HG03432 (cell line): ENCODE results near the gene EEF1A2.
A peak's percentile ranks its signal among the peaks of the same experiment; 100 is the strongest.

Source experiments
- ATAC-seq: cut with Tn5 transposase; IDR thresholded peaks from one replicate; pipeline ENCODE4 v1.9.1; 2021; ENCODE audit warnings: mild to moderate bottlenecking, moderate library complexity; ENCODE audit not compliant: unreplicated experiment

Gene EEF1A2

DNA sequence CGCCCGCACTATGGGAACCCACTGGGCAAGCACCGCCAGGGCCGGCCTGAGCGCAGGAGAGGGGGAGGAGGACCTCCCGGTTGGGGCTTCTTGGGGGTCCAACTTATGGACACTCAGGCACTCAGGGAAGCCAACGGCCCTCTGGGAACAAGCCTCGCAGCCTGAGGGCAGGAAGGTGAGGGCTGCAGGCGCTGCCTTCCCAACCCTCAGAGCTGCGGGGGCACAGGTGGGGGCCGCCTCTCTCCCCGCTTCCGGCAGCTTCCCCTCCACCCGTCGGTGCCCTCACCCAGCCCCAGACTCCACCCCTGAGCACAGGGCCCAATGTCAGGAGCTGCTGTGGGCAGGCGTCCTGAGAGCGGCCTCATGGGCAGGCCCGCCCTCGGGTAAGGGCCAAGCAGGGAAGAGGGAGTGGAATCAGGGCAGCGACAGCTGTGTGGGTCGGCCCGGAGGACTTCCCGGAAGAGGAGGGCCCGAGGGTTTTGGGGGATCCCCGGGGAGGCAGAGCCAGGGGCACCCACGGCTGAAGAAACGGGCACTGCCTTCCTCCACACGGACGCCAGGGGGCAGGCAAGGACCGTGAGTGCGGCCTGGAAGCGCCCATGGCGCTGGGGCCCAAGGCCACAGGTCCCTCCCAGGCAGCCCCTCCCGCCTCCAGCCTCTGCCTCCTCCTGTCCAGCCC lies 38.8 kb upstream of the EEF1A2 start:
- peak; percentile 89 for ATAC-seq

DNA sequence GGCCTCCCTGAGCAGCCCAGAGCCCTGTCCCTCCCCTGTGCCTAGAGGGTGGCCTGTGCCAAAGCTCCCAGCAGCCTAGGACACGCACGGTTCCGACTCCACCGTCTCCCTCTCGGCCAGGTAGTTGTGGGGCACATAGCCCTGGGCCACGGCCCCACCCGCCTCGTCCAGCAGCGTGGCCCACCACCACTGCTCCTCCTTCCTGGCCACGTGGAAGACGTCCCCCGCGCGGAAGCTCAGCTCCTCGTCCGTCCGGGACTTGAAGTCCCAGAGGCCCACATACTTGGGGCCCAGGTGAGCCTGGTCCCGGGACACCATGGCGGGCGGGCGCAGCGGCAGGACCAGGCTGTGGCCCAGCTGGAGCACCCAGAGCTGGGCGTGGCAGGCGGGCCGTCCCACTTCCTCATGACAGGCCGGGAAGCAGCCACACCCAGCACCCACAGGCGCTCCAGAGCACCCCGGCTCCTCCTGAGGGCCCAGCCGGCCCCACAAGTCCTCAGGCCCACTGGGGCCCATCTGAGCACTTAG lies 38.2 kb upstream of the EEF1A2 start, which contains the start of gene PTK6:
TSS of gene PTK6 (minus strand) at position 380 of the 528 bp plus-strand sequence. CDS start at position 318, 62 bp downstream.
- ATAC-seq: peak; percentile 12

DNA sequence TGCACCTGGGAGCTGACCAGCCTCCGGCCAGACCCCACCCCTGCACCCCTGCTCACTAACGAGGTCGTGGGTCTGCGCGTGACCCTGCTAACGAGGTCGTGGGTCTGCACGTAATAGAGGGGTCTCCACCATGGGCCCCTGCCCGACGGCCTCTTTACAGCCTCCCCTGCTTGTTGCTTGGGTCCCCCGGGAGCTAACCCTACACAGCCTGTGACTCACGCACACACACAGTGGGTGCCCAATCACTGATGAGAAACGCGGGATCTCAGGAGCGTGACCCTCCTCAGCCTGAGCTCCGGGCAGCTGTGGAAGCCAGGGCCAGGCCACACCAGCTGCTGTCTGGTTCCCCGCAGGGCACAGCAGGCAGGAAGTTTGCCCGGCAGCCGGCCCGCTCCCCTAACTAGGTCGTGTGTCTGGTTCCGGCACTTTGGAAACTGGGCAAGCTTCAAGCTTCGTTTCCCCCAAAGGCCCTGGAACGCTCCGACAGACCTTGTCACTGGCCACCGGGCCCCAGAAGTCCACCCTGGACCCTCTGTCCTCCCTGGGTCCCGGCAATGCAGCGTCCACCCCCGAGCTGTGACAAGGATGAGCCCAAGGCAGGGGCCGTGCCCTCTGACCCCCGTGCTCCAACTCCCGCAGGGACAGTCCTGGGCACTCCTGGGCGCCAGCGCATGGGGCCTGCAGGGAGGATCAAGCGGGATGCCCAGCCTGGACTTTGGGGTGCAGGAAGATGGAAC lies 37.5 kb upstream of the EEF1A2 start:
- no peak for ATAC-seq

DNA sequence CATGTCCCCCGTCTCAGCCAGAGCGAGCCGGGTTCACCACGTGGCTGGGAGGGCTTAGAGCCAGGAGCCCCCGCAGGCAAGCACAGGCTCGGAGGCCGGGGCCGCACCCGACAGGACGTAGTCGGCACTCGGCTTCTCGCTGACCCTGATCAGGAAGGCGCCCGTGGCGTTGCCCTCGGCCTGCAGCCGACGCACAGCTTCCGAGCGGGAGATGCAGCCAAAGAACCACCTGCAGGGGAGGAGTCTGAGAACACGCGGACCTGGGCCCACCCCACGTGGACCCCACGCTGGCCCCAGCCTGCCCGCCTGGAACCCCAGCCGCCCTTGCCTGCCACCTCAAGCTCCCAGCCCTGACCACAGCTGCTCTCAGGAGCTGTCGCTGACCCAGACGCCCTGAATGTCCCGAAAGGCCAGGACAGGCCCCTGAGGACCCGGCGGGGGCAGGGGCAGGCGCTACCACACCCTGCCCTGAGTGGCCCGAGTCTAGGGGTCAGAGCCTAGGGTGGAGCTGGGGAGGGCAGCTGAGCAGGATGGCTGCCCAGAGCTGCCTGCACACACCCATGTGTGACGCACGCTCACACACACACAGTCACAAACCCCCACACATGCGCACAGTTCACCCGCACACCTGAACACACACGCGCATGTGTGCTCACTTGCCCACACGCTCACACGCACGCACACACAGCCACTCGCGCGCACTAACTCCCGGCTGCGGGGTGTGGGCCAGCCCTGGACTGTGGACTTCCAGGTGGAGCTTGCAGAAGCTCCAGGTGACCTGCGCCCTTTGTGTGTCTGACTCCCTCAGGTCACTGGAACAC lies 36.2 kb upstream of the EEF1A2 start:
- no peak for ATAC-seq

DNA sequence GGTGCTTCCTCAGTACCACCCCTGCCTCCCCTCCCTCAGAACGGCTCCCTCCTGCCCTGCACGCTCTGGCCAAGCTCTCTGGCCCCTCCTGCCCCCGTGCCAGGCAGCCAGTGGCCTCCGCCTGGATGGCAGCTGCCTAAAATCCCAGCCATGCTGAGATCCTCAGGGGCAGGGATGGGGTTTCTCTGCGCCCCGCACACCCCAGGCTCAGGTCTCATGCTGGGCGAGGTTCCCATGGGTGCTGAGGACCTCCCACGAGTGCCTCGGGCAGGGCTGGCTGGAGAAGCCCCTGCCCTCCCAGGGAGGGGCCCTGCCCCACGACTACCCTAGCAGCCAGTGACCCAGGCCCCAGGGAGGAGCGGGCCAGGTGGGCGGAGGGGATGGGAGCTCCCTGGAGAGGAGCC lies 35.5 kb upstream of the EEF1A2 start:
- no peak for ATAC-seq

DNA sequence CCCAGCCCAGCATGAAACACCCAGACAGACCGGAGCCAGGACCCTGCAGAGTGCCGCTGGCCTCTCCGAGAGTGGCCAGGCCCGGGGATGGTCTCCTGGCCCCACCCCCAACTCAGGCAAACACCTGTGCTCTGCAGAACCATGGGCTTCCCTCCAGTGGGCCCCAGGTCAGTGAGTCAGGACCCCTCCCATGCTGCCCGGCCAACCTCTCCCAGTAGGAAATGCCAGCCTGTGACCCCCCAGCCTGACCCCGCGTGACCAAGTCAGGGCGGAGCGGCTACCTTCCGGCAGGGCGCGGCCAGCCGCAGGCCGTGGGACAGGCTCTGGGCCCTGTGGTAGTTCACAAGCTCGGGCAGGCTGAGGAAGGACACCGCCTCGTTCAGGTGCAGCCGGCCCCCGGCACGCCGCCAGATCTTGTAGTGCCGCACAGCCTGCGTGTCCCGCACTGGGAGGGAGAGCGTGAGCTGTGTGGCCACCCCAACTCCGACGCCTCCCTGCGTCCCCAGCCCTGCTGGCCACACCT lies 35.0 kb upstream of the EEF1A2 start:
- no peak for ATAC-seq

DNA sequence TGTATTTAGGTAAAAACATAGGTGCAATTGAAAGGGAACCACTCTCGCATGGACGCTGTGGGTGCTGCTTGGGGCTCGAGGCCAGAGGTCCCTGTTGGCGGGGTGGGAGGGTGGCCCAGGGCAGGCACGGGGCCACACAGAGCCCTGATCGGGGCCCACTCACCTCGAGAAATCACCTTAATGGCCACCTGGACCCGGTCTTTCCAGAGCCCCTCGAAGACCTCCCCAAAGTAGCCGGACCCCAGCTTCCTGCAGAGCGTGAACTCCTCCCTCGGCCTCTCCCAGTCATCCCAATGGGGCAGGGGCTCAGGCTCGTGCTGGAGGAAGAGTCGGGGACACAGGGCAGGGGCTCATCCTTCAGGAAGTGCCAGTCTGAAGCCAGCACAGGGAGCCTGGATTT lies 34.5 kb upstream of the EEF1A2 start:
- ATAC-seq: no peak

DNA sequence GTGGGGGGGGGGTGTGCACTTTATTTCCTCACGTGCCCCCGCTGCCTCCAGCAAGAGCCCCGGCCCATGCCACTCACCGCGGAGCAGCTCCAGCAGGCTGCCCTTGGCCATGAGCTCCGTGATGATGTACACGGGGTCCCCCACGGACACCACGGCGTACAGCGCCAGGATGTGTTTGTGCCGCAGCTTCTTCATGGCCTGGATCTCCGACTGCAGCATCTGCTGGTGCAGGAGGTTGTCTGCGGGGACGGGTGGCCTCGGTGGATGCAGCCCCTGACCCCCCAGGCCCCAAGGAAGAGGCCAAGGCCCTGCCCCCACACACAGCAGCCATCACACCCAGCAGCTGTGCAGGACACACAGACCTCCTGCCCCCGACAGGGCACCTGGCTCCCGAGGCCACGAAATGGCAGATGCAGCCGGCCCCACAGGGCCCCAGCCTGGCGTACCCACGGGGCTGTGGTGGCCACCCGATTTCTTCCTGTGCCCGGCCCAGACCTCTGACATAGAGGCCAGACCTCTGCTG lies 33.6 kb upstream of the EEF1A2 start:
- ATAC-seq: no peak

DNA sequence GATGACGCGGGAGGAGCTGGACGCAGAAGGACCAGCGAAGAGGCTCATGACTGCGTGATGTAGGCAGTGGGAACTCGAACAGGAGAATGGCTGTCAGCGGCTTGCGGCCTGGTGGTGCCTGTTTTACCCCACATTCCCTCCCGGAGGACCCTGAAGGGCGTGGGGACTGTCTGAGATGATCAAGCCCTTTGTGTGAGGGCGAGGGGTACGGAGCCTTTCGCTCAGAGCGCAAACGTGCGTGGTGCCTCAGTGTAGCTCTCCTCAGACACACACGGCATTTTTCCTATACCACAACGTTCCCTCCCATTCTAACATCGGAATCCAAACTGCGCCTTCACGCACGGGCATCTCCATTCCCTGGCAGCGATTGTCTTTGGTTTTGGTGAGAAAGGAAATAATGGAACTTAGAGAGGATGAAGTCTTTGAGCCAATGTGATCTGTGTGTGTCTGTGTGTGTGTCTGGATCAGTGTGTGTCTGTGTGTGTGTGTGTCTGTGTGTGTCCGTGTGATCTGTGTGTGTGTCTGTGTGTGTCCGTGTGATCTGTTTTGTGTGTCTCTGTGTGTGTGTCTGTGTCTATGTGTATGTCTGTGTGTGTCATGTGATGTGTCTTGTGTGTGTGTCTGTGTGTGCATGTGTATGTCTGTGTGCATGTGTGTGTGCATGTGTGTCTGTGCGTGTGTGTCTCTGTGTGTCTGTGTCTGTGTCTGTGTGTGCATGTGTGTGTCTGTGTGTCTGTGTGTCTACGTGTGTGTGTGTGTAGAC lies 33.0 kb upstream of the EEF1A2 start:
- ATAC-seq: no peak

DNA sequence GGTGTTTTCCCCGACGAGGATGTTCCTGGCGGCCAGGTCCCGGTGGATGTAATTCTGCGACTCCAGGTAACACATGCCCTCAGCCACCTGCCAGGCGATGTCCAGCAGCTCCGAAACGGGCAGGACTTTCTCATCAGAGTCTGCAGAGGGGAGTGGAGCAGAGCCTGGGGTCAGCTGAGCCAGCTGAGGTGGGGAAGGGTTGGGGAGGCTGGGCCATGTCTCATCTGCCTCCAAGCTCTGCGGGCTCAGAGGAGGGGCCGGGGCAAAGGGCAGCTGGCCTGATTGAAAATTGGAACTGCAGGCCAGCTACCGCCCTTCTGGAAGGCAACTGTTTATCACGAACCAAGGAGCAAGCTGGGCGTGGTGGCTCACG lies 31.9 kb upstream of the EEF1A2 start:
- ATAC-seq: no peak

DNA sequence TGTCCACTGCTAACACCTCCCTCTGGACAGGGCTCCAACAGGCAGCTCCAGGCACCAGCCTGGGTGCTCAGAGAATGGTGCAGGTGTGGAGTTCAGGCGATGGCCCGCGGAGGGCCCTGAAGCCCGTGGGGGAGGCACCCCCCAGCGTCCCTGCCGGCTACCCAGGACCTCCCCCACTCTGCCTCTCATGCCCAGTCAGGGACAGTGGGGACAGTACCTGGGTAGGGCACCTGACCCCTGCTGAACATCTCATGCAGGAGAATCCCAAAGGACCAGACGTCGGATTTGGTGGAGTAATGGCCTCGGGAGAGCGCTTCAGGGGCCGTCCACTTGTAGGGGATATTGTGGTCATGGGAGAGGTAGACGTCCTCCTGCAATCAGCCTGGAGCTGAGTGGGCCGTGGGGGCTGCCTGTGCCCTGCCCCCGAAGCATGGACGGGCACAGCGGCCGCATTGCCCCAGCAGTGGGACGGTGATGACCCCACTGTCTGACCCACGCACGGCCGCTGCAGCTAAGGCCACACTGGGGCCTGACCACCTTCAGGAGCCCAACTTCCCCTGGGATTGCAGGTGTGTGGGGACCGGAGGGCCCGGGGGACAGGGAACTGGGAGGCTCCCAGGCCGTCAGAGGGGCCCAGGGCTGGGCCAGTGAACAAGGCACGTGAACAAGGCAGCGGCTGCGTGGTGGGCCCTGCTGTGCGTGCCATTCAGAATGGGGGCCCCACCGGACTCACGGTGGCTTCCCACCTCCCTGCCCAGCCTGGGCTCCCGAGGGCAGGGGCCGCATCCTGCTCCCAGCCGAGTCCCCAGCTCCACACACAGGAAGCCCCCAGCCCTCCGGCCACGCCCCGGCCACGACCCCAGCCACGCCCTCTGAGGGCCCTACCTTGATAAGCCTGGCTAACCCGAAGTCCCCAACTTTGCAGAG lies 31.2 kb upstream of the EEF1A2 start:
- ATAC-seq: no peak

DNA sequence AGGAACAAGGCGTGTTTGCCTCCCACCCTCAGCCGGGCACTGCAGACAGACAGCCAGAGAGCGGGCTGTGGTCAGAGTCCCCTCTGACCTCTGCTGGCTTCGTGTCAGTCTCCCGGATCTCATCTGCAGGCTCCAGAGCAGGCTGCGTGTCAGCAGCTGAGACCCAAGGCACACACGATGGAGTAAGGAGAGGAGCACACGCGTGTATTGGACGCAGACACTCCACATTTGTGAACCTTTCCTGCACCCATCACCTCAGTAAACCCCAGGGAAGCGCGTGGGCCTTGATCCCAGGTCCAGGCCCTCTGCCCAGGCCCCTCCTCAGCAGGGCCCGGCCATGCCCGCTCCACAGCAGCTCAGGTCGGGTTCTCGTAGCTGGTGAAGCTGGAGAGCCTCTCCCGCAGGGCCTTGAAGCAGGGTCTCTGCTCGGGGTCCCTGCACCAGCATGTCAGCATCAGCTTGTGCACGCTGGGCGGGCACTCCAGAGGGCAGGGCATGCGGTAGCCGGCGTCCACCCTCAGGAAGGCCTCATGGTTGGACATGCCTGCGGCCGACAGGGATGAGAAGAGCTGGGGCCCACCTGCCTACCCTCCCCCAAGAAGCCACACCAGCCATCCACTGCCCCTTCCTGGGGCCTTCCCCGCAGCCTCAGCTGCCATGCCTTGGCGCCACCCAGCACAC lies 30.4 kb upstream of the EEF1A2 start:
- no peak for ATAC-seq

DNA sequence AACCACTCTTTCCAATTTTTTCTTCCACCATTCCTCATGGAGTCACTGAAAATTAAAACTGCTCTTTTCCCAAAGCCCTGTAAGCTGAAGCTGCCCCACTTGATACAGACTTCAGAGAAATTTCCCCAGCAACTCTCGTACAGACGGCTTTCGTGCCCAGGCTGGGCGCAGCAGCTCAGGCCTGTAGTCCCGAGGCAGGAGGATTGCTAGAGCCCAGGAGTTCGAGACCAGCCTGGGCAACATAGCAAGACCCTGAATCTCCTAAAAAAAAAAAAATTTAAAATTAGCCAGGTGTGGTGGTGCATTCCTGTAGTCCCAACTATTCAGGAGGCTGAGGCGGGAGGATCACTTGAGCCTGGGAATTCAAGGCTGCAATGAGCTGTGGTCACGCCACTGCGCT lies 28.3 kb upstream of the EEF1A2 start:
- no peak for ATAC-seq

DNA sequence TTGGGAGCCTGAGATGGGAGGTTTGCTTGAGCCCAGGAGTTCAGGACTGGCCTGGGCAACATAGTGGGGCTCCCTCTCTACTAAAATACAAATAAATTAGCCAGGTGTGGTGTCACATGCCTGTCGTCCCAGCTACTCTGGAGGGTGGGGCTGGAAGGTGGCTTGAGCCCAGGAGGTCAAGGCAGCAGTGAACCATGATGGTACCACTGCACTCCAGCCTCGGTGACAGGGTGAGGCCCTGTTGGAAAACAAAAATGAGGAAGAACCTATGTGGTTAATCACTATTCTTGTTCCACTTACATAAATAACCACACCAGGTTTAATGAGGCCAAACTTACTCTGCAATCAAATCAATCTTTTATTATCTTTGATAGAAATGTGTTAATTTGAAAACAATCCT lies 27.1 kb upstream of the EEF1A2 start:
- no peak for ATAC-seq

DNA sequence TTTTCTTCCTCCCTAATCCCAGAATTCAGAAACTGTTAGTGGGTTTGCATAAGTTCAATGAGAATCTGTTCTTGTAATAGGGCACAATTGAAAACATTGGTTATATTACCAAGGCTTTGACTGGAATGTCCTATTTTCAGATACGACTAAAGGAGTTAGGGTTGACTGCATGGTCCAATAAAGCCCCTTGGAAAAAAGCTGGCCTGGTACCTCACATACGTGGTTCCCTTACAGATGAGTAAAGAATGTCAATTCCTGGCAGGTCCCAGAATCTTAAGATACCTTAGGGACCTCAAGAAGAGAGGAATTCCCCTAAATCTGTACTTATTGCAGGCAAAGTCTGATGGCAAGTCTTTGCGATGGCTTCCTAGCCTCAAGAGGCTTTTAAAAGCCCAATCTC lies 26.3 kb upstream of the EEF1A2 start:
- ATAC-seq: no peak

DNA sequence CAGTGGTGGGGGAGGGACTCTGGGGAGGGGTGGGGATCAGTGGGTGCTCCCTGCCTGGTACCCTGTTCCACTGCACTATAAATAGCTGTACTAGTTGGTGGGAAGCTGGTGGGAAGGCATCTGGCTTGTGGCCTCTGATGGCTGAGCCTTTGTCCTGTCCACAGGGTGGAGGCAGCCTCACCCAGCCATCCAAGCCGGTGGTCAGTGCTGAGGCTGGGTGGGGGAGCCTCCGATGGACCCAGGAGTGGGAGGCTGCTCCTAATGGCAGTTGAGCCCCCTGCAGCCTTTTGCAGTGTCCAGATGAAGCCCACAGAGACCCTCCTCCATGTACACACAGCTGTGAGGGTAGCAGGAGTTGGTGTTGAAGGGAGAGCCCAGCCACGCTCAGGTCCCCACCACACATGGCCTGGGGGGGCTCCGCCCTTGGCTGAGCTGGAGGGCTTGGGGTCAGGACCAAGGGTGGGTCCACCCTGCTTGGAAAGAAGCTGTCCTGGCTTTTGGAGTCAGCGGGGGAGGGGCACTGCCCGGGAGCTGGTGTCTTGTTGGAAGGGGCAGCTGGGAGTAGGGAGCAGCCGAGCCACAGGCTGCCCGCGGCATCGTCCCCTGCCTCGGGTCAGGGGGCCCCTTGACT lies 24.2 kb upstream of the EEF1A2 start:
- ATAC-seq: no peak

DNA sequence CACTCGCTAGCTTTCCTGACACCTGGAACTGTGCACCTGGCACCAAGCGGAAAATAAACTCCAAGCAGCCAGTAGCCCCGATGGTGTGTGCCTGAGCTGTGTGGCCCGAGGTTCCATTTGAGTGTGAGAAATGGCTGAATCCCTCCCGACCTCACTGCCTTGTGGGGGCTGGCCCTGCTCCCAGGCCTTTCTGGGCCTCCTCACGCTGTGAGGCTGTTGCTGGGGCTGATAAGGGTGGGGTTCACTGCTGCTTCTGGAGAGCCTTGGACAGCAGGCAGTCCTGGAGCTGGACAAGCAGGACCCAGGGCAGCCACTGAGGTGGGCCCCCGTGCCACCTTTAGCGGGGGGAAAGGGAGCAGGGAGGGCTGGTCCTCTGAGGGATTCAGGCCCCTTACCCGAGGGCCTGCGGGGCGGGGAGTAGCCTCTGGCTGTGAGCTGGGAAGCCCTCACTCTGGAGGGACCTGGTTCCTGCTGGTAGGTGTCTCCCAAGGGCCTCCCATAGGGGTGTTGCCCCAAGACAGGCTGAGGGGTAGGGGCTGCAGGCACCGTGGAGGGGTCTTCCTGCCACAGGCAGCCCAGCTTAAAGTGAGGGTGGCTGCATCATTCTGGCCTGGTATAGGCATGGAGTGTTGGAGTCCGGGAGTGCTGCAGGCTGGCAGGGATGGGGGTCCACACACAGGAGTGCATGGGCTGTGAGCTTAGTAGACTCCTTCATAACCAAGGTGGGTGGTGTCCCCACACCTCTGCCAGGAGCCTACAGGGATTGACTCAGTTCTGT lies 23.4 kb upstream of the EEF1A2 start:
- ATAC-seq: no peak
